CD4-positive, alpha-beta T cell treated with Interleukin-6 for 4 hours (primary cell): ENCODE data around the gene CCDC85C.

Experiments used
- DNase-seq: peaks from one replicate; pipeline ENCODE4 v3.0.0-alpha.2; 2020; ENCODE audit warnings: mixed read lengths

CCDC85C gene

DNA sequence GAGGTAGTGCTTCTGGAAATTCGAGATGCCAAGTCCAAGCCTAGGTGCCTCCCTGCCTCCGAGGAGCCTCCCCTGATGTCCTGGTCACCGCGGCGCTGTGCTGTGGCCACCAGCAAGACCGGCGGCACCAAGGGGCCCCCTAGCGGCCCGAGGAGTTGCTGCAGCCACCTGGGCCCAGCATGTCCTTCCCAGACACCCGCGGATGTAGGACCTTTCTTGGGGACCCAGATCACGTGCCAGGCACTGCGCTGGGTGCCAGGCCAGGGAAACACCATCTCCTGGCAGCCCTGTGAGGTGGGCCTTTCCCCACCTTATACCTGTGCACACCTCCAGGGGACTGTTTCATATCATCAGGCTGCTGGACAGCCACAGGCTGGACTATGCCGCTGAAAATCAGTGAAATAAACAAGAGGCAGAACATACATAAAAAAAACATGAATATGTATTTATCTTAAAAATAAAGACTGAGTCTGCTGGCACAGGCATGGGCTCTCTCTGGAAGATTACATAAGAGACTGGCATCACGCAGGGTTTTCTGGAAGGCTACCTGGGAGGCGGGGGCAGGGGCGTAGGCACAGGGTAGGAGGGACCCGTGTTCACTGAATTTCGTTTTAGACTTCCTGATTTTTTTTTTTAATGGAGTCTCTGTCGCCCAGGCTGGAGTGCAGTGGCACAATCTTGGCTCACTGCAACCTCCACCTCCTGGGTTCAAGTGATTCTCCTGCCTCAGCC is 25.0 kb upstream of the CCDC85C start:
- DNase-seq = peak; percentile 68

DNA sequence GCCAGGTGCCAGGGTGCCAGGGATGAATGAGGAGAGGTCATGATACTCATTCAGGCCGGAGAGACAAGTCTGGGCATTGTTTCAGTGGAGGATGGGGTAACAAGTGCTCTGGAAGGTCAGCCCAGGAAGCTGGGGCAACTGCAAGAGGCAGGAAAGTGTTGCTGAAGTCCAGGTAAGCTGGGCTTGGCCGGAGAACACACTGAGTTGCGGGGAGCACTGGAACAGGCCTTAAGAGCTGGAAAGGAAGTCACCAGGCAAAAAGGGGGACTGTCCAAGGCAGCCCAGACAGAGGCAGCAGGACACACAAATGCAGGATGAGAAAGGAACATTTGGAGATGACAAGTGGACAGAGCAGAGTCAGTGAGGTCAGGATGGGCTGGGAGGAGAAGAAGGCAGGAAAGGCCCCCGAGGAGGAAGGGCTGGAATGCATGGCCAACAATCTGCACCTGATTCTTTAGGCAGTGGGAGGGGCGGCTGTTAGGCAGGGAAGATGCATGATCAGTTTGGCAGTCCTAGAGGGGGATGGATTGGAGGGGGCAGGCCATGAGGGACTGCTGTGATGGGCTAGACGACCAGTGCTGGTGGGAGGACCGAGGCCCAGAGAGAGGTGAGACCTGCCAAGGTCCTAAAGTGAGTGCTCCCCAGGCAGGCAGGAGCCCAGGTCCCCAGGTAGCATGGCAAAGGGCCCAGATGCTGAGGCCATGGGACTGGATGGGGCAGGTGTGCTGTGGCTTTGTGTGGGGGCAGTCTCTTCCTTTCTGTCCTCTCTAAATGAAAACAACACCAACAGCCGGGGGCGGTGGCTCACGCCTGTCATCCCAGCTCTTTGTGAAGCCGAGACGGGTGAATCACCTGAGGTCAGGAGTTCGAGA is 23.7 kb upstream of the CCDC85C start:
- DNase-seq = no peak

DNA sequence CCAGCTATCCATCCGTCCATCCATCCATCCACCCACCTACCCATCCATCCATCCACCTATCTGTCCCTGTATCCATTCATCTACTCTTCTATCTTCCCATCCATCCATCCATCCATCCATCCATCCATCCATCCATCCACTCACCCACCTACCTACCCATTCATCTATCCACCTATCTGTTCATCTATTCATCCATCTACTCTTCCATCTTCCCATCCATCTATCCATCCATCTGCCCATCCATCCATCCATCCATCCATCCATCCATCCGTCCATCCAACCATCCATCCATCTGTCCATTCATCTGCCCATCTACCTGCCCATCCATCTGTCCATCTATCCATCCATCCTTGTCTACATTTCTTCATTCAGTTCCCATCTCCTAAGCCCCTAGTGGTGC is 23.1 kb upstream of the CCDC85C start:
- DNase-seq = no peak

DNA sequence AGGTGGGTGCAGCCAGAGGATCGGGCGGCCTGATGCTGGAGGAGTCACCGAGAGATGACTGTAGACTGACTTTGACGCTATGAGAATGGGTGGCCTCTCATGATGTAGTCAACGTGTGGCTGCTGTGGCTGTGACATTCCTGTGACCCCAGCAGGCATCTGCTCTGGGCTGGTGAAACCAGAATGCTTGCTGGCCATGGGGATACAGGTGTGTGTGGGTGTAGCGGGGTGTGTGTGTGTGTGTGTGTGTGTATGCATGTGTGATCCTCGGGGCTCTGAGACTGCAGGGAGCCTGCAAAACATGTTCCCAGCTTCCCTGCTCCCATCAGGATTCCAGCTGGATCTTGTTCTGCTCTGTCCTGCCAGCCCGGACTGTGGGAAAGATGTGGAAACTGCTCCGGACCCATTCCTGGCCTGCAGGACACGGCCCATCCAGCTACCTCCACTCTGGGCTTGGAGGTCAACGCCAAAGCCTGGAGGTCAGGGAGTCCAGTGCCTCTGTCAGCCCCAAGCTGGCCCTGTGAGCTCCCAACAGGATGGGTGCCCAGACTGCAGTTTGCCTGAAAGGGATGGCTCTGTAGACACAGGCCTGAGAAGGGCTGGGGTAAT is 22.1 kb upstream of the CCDC85C start:
- DNase-seq = no peak

DNA sequence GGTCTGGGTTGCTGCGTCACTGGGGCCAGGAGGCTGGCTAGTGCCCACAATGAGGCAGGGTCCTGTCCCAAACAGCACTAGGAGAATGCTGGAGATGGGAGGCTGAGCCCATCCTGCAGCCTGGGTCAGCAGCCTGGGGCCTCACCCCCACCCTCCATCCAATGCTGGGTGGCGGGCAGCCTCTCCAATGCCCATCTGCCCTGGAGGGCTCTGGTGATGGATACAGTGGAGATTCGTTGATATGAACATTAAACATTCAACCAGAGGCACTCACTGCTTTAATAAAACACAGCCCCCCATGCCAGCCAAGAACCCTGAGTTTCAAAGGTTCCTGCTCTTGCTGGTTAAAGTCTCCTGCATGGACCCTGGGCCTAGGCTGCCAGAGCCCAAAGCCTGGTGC is 21.5 kb upstream of the CCDC85C start:
- no peak for DNase-seq

DNA sequence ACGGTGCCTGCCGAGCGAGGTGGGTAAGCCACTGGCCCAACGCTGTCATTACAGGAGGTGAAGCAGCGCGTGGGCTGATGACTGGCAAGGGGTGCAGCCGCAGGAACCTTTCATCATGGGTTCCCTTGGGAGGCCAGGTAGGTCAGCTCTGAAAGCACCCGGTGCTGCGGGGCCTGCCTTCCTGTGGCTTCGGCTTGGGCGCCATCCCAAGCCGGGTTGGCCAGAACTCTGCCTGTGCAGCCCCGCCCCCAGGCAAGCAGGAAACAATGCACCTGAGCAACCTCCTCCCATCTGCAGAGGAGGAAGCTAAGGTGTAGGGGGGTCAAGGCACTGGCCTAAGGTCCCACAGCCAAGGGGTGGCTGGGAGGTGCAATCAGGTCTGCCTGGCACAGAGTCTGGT is 21.0 kb upstream of the CCDC85C start:
- DNase-seq = no peak

DNA sequence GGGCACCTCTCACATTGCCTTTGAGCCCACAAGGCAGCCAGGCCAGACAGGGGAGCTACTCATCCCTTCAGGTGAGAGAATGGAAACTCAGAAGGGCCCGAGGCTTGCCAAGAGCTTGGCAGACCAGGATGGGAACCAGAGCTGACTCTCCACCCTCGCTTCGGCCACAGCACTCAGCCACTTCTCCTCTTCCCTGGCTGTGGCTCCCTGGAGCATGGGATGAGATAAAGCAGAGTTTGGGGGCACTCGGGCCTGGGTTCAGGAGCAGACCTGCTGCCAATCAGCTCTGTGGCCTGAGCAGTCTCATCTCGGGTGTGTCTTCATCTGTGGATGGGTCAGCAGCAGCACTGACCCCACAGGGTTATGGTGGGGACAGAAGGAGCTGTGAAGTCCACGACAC is 20.0 kb upstream of the CCDC85C start:
- DNase-seq = no peak

DNA sequence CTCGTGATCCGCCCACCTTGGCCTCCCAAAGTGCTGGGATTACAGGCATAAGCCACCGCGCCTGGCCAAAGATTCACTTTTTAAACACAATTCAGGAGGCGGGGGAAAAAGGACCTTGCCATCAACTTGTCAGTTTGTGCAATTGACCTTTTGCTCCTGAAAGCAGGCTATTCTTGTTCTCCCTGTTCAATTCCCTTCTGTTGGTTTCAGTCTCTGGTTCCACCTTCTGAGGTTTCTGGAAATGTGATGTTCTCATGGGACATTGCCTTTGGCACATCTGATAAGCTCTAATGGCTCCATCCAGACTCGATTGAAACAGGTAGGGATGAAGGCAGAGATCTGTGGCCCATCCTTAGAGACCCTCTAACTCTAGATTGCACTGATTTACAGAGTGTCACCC is 17.9 kb upstream of the CCDC85C start:
- DNase-seq = no peak

DNA sequence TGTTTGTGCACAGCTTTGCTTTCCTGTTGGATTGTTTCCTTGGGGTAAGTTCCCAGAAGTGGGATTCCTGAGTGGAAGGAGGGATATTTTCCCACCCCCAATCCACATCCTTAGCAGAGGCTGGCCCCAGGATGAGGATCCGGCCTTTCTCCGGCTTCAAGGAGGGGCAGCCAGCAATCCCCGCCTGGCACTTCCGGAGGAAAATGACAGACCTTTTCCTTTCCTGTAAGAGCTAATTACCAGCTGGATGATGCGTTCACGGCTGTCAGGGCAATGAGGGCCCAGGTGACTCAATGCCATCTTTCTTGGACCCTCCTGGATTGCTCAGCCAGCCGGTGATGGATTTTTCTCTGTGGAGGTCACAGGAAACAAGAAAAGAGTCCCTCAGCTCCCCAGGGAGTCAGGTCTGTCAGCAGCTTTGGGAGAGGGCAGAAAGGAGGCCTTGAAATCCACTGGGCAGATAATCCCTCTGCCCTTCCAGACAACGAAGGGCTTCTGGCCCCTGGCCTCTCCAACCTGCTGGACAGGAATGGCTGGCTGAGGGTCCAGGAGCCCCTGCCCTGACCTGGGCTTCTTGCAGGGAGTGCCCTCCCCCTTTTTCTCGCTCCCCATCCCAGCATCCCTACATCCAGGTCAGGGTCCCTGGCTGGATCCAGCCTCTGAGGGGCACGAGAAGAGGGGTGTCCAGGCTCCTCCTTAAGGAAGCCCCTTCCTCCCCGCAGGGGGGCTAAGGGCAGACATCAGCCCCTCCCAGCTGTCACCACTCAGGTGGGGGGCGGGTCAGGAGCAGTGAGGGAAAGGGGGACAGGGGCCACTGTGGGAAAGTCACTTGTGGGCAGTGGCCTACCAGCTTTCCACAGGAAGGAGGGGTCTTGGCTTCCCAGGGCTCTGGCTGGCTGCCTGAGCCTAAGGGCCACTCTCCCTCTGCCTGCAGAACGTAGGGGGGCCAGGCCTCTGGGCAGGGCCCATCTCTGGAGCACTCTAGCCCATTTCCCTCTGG is 16.1 kb upstream of the CCDC85C start:
- DNase-seq = no peak

DNA sequence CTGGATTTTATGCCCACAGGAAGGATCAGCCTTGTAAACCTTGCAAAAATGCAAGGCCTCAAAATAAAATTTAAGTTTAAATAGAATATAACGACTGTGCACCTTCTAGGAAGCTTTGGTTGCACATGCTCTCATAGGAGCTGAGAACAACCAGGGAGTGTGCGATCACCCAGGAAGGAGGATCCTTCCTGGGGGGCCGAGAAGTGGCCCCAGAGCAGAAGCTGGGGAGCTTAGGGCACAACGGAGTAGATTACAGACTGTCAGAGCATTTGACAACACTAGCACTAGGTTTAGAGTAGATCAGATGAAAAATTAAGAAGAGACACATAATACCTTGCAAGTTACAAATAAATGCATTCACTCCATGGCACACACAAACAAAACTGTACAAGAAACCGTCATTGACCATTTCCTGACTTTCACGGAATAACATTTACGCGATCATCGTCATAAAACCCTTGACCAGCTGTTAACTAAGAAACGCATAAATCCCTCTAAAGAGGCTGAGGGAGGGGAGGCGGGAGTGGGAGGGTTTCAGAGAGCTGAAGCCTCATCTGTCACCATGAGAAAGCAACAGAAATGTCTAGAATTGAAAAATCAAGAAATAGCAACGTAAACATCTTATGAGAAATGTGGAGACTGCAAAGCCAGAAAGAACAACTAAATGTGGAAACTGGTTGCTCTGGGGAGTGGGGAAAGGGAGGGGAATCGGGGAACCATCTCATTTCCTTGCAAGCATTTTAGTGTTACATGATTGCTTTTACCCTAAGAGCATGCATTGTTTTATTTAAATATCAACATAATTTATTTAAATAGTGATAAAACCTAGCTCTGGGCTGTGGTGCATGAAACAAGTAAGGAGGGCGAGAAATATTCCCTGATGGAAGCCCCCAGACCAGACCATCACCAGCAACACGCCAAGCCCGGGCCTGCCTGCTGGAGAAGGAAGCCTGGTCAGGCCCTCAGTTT is 13.1 kb upstream of the CCDC85C start:
- DNase-seq = no peak

DNA sequence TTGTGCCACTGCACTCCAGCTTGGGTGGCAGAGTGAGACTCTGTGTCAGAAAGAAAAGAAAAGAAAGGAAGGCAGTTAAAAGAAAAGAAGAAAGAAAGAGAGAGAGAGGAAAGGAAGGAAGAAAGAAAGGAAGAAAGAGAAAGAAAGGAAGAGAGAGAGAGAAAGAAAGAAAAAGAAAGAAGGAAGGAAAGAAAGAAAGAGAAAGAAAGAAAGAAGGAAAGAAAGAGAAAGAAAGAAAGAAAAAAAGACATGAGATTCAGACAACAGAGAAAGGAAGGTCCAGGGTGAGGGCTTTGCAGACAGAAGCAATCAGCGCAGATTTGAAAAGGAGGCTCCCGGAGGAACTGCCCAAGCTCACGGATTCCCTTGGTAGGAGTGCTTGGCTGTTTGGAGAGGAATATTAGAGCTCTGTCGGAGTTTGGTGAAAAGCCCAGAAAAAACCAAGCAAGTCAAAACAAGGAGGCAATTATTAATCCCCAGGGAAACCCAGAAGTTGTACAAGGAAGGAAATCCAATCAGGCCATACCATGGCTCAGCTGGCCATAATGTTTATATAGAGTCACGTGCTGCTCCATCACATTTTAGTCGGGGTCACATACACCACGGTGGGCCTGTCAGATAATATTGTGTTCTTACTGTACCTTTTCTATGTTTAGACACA is 11.6 kb upstream of the CCDC85C start:
- no peak for DNase-seq

DNA sequence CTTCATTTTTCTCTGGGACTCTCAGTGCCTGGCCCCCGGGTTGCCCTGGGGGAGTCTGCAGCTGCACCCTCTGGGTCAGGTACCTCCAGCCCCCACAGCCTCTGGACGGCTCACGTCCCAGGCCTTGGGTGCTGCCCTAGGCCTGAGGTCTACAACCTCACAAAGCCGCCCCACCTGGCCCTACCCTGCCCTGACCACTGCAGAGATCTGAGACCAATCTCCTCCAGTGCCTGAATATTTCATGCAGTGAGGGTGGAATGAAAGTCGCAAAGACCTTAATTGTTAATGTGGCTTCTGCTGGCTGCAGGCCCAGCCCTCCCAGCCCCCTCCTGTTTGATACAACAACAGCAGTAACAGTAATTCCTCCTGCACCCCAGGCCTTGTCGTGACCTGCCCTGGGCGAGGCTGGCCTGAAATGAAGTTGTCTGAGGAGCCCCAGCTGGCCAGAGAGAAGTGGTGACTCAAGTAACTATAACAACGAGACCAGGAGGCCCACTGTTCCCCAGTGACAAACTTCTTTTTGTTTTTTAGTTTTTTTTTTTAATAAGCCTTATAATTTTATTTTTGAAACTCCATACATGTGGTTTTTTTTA is 8.8 kb upstream of the CCDC85C start:
- no peak for DNase-seq

DNA sequence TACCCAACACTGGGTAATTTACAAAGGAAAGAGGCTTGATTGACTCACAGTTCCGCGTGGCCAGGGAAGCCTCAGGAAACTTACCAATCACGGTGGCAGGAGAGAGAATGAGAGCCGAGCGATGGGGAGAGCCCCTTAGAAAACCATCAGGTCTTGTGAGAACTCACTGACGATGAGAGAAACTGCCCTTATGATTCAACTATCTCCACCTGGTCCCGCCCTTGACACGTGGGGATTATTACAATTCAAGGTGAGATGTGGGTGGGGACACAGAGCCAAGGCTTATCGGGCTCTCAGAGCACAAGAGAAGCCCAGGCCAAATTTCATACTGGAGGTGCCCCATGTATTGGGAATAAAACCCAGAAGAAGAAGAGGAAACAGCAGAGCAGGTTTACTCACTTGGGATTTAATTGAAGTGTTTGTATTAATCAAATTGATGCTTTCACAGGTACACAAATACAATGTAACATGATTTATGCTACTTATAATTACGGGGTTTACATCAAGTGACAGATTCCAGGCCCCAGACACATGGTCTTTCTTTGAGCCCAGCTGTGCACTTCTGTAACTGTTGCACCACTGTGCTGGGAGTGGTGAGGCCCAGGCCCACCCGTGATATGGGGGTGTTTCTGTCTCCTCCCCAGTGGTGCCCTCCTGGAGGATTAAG is 8.2 kb upstream of the CCDC85C start:
- no peak for DNase-seq

DNA sequence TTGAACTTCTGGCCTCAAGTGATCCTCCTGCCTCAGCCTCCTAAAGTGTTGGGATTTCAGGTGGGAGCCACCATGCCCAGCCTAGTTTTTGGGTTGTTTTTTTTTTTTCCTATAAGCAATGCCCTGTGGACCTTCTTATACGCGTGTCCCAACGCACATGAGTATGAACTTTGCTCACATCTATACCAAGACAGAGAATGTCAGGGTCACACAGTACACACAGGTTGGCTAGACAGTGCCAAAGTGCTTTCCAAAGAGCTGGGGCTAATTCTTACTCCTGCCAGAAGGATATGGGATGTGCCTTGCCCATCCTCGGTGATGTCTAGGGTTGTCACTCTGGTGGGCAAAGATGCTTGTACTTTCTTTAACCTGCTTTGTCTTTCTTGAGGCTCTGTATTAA is 7.6 kb upstream of the CCDC85C start:
- DNase-seq = no peak

DNA sequence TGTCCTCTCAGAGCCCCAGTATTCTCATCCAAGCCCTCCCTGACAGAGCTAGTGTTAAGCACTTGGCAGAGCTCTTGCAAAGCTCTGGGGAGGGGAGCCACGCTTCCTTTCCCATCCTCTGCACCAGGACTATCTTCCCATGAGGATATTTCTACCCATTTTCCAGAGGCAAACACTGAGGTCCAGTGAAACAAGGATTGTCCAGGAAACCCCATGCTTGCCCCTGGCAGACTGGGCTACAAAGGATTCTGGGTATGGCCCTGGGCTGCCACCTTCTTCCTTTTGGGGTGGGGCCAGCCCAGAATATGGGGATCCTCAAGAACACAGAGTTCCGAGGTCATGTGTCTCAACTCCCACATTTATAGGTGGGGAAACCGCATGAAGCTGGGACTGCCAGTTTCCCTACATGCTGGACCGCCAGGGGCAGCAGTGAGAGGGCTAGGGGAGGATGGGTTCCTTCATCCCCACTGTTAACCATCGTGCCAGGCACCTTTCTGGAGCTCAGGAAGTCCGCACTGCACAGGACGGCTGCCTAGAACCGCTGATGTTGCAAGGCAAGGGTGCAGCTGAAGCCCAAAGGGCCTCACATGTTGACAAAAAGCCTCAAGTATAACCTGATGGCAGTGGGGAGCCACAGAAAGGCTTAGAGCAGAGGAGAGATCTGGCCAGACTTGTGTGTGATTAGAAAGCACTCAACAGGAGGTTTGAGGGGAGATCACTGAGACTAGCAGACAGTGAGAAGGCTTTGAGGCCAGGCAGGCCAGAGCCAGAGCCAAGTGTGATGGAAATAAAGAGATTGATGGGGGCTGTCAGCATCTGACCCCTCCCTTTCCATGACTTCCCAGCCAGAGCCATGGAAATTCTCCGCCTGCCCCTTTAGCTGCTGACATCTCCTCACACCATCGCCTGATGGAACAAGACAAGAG is 5.5 kb upstream of the CCDC85C start:
- peak; percentile 25 for DNase-seq

DNA sequence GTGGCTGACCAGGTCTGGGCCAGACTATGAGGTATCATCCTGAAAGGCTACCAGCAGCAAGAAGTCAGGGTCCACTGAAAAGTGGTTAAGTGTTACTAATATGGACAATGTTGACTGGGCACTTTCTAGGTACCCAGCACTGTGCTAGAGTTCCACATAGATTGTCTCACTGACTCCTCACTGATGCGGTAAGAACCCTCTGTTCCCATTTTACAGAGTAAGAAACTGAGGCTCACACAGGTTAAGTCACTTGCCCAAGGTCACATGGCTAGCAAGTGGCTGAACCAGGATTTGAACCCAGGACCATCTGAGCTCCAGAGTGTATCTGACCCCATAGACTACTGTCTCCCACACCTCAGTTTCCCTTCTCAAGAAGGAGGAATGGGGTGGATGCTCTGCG is 4.6 kb upstream of the CCDC85C start:
- no peak for DNase-seq

DNA sequence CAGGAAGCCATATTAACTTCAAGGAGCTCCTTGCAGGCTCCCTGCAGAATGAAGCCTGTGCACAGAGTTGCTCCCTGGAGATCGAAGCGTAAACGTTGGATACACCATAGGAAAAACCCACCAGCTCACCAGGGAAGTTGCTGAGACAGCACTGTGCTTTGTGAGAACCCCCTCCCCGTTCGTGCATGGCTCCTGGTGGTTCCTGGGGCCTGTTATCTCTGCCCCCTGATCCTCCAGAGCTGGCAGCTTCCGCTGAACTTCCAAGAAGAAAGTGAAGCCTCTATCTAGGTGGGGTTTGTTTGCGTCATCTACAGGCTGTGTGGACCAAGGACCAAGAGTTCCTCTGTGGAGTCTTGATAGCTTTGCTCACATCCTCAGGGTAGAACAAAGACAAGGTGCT is 2.4 kb upstream of the CCDC85C start:
- no peak for DNase-seq

DNA sequence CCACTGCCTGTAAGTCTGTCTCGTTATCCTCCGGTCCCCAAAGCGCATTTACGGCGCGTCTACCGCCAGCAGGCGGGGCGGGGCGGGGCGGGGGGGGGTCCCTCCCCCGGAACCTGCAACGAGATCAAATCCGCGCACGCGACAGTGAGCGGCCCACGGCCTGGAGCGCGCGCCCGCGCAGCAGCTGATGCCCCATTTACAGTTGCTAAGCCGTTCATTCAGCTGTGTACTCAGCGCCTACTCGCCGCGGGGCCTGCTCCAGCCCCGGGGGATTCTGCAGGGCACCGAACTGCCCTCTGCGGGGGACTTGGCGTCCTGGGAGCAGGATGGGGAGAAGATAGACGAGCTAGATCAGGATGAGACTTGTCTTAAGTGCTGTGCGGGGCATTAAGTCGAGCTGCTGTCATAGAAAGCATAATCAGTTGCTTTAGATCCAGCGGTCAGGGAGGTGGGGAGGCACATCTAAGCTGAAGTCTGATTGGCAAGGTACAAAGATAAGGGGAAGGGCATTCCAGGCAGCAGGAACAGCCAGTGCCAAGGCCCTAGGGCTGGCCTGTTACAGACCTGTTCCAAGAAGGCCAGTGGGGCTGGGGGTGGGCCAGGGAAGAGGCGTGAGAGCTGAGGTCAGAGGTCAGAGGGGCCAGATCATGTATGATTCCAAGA is 1.4 kb upstream of the CCDC85C start:
- DNase-seq = peak; percentile 93
